DND-41 (cell line): ENCODE data around the gene TMIGD1.

Experiments used
- CTCF ChIP-seq: IDR thresholded peaks from 2 replicates; pipeline ENCODE4 v1.5.1; 2012; ENCODE audit warnings: borderline replicate concordance, low read length, moderate library complexity, mild to moderate bottlenecking; ENCODE audit not compliant: poor library complexity, severe bottlenecking; ENCODE audit errors: extremely low read depth
- EZH2 ChIP-seq: IDR thresholded peaks from 3 replicates; pipeline ENCODE4 v1.6.1; 2012; ENCODE audit warnings: borderline replicate concordance, low read depth, mild to moderate bottlenecking, moderate library complexity, low read length, inconsistent platforms; ENCODE audit not compliant: severe bottlenecking

- TF ChIP-seq CTCF (no peak), EZH2 (no peak)
Observed at GRCh38 chr17:30354701-30355100, 20.8 kb upstream of the TMIGD1 start.
